NAMALWA (cell line): ENCODE results near the gene MEIOB.
"Not testable (repeated sequence)": the region's sequence is repeated elsewhere in the genome, so short reads cannot be mapped to it uniquely, and the experiment has no call there.

Experiments
- DNase-seq: peaks from one replicate; pipeline ENCODE4 v3.0.0-alpha.2; 2015; ENCODE audit warnings: low spot score

Gene MEIOB

GRCh38 chr16:1810536-1810935 is 61.4 kb downstream of the MEIOB start:
- DNase-seq, result no peak

- DNase-seq, result no peak
Measured at GRCh38 chr16:1810106-1810505, 61.9 kb downstream of the MEIOB start.

- no peak for DNase-seq
Measured at GRCh38 chr16:1809281-1809801, 62.6 kb downstream of the MEIOB start.

- DNase-seq, result no peak
Measured at GRCh38 chr16:1808691-1809090, 63.3 kb downstream of the MEIOB start.

GRCh38 chr16:1807626-1808025 is 64.3 kb downstream of the MEIOB start:
- DNase-seq, result no peak

GRCh38 chr16:1800701-1801100 is 71.3 kb downstream of the MEIOB start:
- DNase-seq, result no peak

- DNase-seq, result not testable (repeated sequence)
Measured at GRCh38 chr16:1799263-1799662, 72.7 kb downstream of the MEIOB start.

GRCh38 chr16:1794908-1795666 is 76.9 kb downstream of the MEIOB start:
- DNase-seq, result no peak

GRCh38 chr16:1794221-1794871 is 77.6 kb downstream of the MEIOB start:
- DNase-seq, result no peak

- no peak for DNase-seq
Measured at GRCh38 chr16:1793578-1794220, 78.3 kb downstream of the MEIOB start, which contains the start of gene IGFALS. Gene IGFALS, minus strand, starts transcription at chr16:1793705. Its CDS starts 53 bp downstream, at chr16:1793652.

- no peak for DNase-seq
Measured at GRCh38 chr16:1792836-1793577, 79.0 kb downstream of the MEIOB start.

GRCh38 chr16:1791943-1792812 is 79.8 kb downstream of the MEIOB start:
- DNase-seq, result no peak

- DNase-seq, result no peak
Measured at GRCh38 chr16:1791256-1791942, 80.6 kb downstream of the MEIOB start.

- no peak for DNase-seq
Measured at GRCh38 chr16:1790611-1791255, 81.2 kb downstream of the MEIOB start.

- no peak for DNase-seq
Measured at GRCh38 chr16:1790261-1790610, 81.7 kb downstream of the MEIOB start.

- no peak for DNase-seq
Measured at GRCh38 chr16:1789643-1790045, 82.3 kb downstream of the MEIOB start.

GRCh38 chr16:1788708-1789100 is 83.3 kb downstream of the MEIOB start:
- no peak for DNase-seq

GRCh38 chr16:1788095-1788707 is 83.8 kb downstream of the MEIOB start:
- DNase-seq, result no peak

GRCh38 chr16:1787322-1788094 is 84.5 kb downstream of the MEIOB start:
- DNase-seq, result no peak
